Measurements from ENCODE around the gene ARHGEF39. TPM values are rescaled to one million over a fixed set of nuclear protein-coding genes. Genes with fewer than 3 reads are reported as not detected.

Gene ARHGEF39
- total RNA-seq, 4 donors from 2014 or later = 0.27 to 0.45 (median 0.42) TPM; not detected in 1

- no peak for DNase-seq
- Histone ChIP-seq H3K9me3 (no peaks in the 10 kb centered on the region), H3K4me3 (replicated peaks in 1 of 3) (no peak overlapping the region), H3K4me1 (no peaks in the 10 kb centered on the region), H3K36me3 (peaks cover 89 to 94% of the 10 kb centered on the region in 2 donors), H3K27ac (no peak overlapping the region), H3K27me3 (no peaks in the 10 kb centered on the region)
- WGBS, 2 donors = 93 to 98% methylated on average over 4 to 7 of the region's 7 CpGs
- no peak for TF ChIP-seq POLR2A (IDR thresholded peaks at IDR 0.05)
- TF ChIP-seq CTCF (IDR thresholded peaks at IDR 0.05) = no peak
- intact Hi-C loops (cut with DNase I) = no loop called here
These were observed 40.9 kb upstream of the ARHGEF39 start for GRCh38 chr9:35705836-35706430.

- Histone ChIP-seq H3K27ac (no peak overlapping the region), H3K4me3 (replicated peaks in 1 of 3) (no peak overlapping the region), H3K9me3 (no peaks in the 10 kb centered on the region), H3K36me3 (peaks cover 90 to 94% of the 10 kb centered on the region in 2 donors), H3K27me3 (no peaks in the 10 kb centered on the region), H3K4me1 (no peaks in the 10 kb centered on the region)
- TF ChIP-seq CTCF (IDR thresholded peaks at IDR 0.05) (no peak), POLR2A (IDR thresholded peaks at IDR 0.05) (no peak)
- WGBS, 2 donors = 93 to 98% methylated on average over 5 to 6 of the region's 8 CpGs
- DNase-seq = no peak
- intact Hi-C loops (cut with DNase I) = no loop called here
These were observed 40.4 kb upstream of the ARHGEF39 start for GRCh38 chr9:35705372-35705771.

GRCh38 chr9:35703906-35704672 is 39.1 kb upstream of the ARHGEF39 start:
- H3K9me3 ChIP-seq = no peaks in the 10 kb centered on the region
- H3K27me3 ChIP-seq = no peaks in the 10 kb centered on the region
- no peak overlapping the region for H3K27ac ChIP-seq
- peaks cover 100% of the 10 kb centered on the region in 2 donors for H3K36me3 ChIP-seq
- no peak for DNase-seq
- H3K4me3 ChIP-seq (replicated peaks in 1 of 3) = no peak overlapping the region
- no peaks in the 10 kb centered on the region for H3K4me1 ChIP-seq
- intact Hi-C loops (cut with DNase I) = no loop called here
- no peak for TF ChIP-seq POLR2A (IDR thresholded peaks at IDR 0.05)
- TF ChIP-seq CTCF (IDR thresholded peaks at IDR 0.05) = no peak
- WGBS, 2 donors = 95 to 96% methylated on average over 18 to 23 of the region's 26 CpGs

- intact Hi-C loops (cut with DNase I) = no loop called here
- peaks cover 100% of the 10 kb centered on the region in 2 donors for H3K36me3 ChIP-seq
- H3K9me3 ChIP-seq = no peaks in the 10 kb centered on the region
- no peak overlapping the region for H3K4me3 ChIP-seq (replicated peaks in 1 of 3)
- WGBS, 2 donors = 98% methylated on average over 7 of the region's 7 CpGs
- TF ChIP-seq POLR2A (IDR thresholded peaks at IDR 0.05) (no peak), CTCF (IDR thresholded peaks at IDR 0.05) (no peak)
- H3K27me3 ChIP-seq = no peaks in the 10 kb centered on the region
- no peaks in the 10 kb centered on the region for H3K4me1 ChIP-seq
- no peak overlapping the region for H3K27ac ChIP-seq
- no peak for DNase-seq
These were observed 37.7 kb upstream of the ARHGEF39 start for GRCh38 chr9:35702696-35703095.

- peaks cover 10 to 17% of the 10 kb centered on the region in 2 donors for H3K4me1 ChIP-seq
- no peak overlapping the region for H3K4me3 ChIP-seq (replicated peaks in 1 of 3)
- intact Hi-C loops (cut with DNase I) = no loop called here
- H3K27ac ChIP-seq = no peak overlapping the region
- no peak for DNase-seq
- peaks cover 88 to 93% of the 10 kb centered on the region in 2 donors for H3K36me3 ChIP-seq
- TF ChIP-seq POLR2A (IDR thresholded peaks at IDR 0.05) (no peak), CTCF (IDR thresholded peaks at IDR 0.05) (no peak)
- no peaks in the 10 kb centered on the region for H3K27me3 ChIP-seq
- H3K9me3 ChIP-seq = no peaks in the 10 kb centered on the region
These were observed 35.9 kb upstream of the ARHGEF39 start for GRCh38 chr9:35700942-35701341.

All from thyroid gland (tissue), 4 donors.